Stimulated activated CD8-positive, alpha-beta memory T cell treated with anti-CD3 and anti-CD28 coated beads, Interleukin-15, amount 100 ng/mL, for 4 hours (primary cell): ENCODE results near the gene CCPG1.
"Not testable (repeated sequence)": the region's sequence is repeated elsewhere in the genome, so short reads cannot be mapped to it uniquely, and the experiment has no call there.

ENCODE experiments used
- DNase-seq, 2 donors: peaks; one replicate each; pipeline ENCODE4 v3.0.0-alpha.2; 2020; ENCODE audit warnings: low read depth in 2 of 2

The CCPG1 gene

GRCh38 chr15:55408012-55408928 lies at the start of gene CCPG1, which contains the start of gene PIERCE2:
CCPG1 (minus strand) TSS chr15:55408359; CDS start chr15:55389424, 18,935 bp downstream.
PIERCE2 (plus strand) TSS chr15:55408495; CDS start chr15:55408769, 274 bp downstream.
- DNase-seq, result peak; percentile 67 to 76

GRCh38 chr15:55457401-55458022 lies 49.4 kb upstream of the CCPG1 start:
- DNase-seq, result no peak

GRCh38 chr15:55447030-55447394 lies 38.9 kb upstream of the CCPG1 start:
- not testable (repeated sequence) for DNase-seq

GRCh38 chr15:55446379-55447029 lies 38.3 kb upstream of the CCPG1 start:
- DNase-seq, result not testable (repeated sequence)

- DNase-seq, result not testable (repeated sequence)
These were observed 37.8 kb upstream of the CCPG1 start for GRCh38 chr15:55445936-55446335.

GRCh38 chr15:55443141-55443540 lies 35.0 kb upstream of the CCPG1 start:
- not testable (repeated sequence) for DNase-seq

GRCh38 chr15:55434989-55435825 lies 27.0 kb upstream of the CCPG1 start:
- no peak for DNase-seq

GRCh38 chr15:55422089-55422488 lies 13.9 kb upstream of the CCPG1 start:
- DNase-seq, result no peak

- DNase-seq, result no peak
These were observed 12.2 kb upstream of the CCPG1 start for GRCh38 chr15:55420171-55420866.

- not testable (repeated sequence) for DNase-seq
These were observed 9.5 kb upstream of the CCPG1 start for GRCh38 chr15:55417678-55418077.

GRCh38 chr15:55408976-55409375 lies 817 bp upstream of the CCPG1 start:
- DNase-seq, result not testable (repeated sequence)

GRCh38 chr15:55407498-55408011 lies 604 bp downstream of the CCPG1 start:
- no peak for DNase-seq

- DNase-seq, result no peak
These were observed 4.6 kb downstream of the CCPG1 start for GRCh38 chr15:55403531-55403930.

GRCh38 chr15:55402707-55403106 lies 5.5 kb downstream of the CCPG1 start:
- DNase-seq, result no peak

GRCh38 chr15:55401786-55402246 lies 6.3 kb downstream of the CCPG1 start:
- DNase-seq, result no peak

GRCh38 chr15:55400050-55400449 lies 8.1 kb downstream of the CCPG1 start:
- not testable (repeated sequence) for DNase-seq

- DNase-seq, result no peak
These were observed 9.9 kb downstream of the CCPG1 start for GRCh38 chr15:55398243-55398642.

- no peak for DNase-seq
These were observed 13.5 kb downstream of the CCPG1 start for GRCh38 chr15:55394694-55395093.

GRCh38 chr15:55389264-55389607 lies 18.9 kb downstream of the CCPG1 start:
- no peak for DNase-seq

- no peak for DNase-seq
These were observed 21.1 kb downstream of the CCPG1 start for GRCh38 chr15:55387027-55387426.

- DNase-seq, result no peak
These were observed 24.5 kb downstream of the CCPG1 start for GRCh38 chr15:55383687-55384086.
